BJ (cell line): ENCODE measurements around the gene FGFR3. TPM values are rescaled to one million over a fixed set of nuclear protein-coding genes. Genes with fewer than 3 reads are reported as not detected.

ENCODE experiments used
- CTCF ChIA-PET: fragments of 350-600 bp; formaldehyde crosslinking; extraction: SDS; loops from one replicate; lab custom pipeline; 2021; ENCODE audit warnings: antibody characterized with exemption, inconsistent platforms; lab: Yijun Ruan, JAX
- POLR2A ChIA-PET: fragments of 300-600 bp; sonication (Branson Sonifier 250); formaldehyde crosslinking; extraction: SDS; loops from one replicate; lab custom pipeline; 2021; ENCODE audit warnings: antibody characterized with exemption; lab: Charles Lee
- DNase-seq: peaks from one replicate; pipeline ENCODE4 v3.0.0-alpha.2; 2011; ENCODE audit warnings: low read depth
- H3K27me3 ChIP-seq: 2 replicates; pipeline ENCODE4 v1.6.0; 2011; ENCODE audit warnings: low read length; ENCODE audit not compliant: control insufficient read depth, insufficient read depth
- H3K36me3 ChIP-seq: 2 replicates; pipeline ENCODE4 v1.5.1; 2011; ENCODE audit warnings: low read length; ENCODE audit not compliant: control insufficient read depth, insufficient read depth
- H3K4me3 ChIP-seq: 2 replicates; pipeline ENCODE4 v1.5.1; 2011; ENCODE audit warnings: low read depth, mild to moderate bottlenecking, control low read depth, low read length
- CTCF ChIP-seq: IDR thresholded peaks from 2 replicates; pipeline ENCODE4 v1.5.1; 2011; ENCODE audit warnings: low read depth, mild to moderate bottlenecking, control low read depth, inconsistent platforms, low read length, moderate library complexity; ENCODE audit not compliant: insufficient read depth
- polyA plus RNA-seq: library from polyadenylated mRNA; depleted of rRNA; stranded (reverse); fragments of >200 nt; gene quantifications from 2 replicates; pipeline ENCODE4 v1.2.3, GENCODE V29; 2011

The FGFR3 gene
- polyA plus RNA-seq, 1 experiment: 1.0 TPM

- Histone ChIP-seq H3K4me3 (no peak overlapping the region), H3K36me3 (no peaks in the 10 kb centered on the region), H3K27me3 (no peaks in the 10 kb centered on the region)
- TF ChIP-seq CTCF: no peak
- CTCF ChIA-PET: interaction anchor here (0.7 to 1.6 kb wide), 2 partner anchors 11 to 48 kb away, joined by 3 to 4 read pairs; no protein-coding TSS in a partner anchor
- DNase-seq: no peak
- POLR2A ChIA-PET: no interaction called here
Measured at GRCh38 chr4:1762264-1763010, 30.7 kb upstream of the FGFR3 start.

GRCh38 chr4:1763070-1763549 is 30.0 kb upstream of the FGFR3 start:
- Histone ChIP-seq H3K4me3 (no peak overlapping the region; the same call in 1 of the 2 replicates), H3K36me3 (no peaks in the 10 kb centered on the region), H3K27me3 (no peaks in the 10 kb centered on the region; the same call in 1 of the 2 replicates)
- TF ChIP-seq CTCF: no peak
- ChIA-PET CTCF (interaction anchor here (0.7 to 1.6 kb wide), 3 partner anchors 11 to 47 kb away, joined by 3 to 4 read pairs (median 3); no protein-coding TSS in a partner anchor), POLR2A (no interaction called here)
- DNase-seq: no peak

- Histone ChIP-seq H3K36me3 (no peaks in the 10 kb centered on the region), H3K4me3 (peak overlapping the region; percentile 9; the same call in 1 of the 2 replicates), H3K27me3 (no peaks in the 10 kb centered on the region; the same call in 1 of the 2 replicates)
- CTCF ChIA-PET: interaction anchor here (0.7 to 1.7 kb wide), 7 partner anchors 12 to 136 kb away, joined by 3 to 10 read pairs (median 3); no protein-coding TSS in a partner anchor
- DNase-seq: no peak
- POLR2A ChIA-PET: no interaction called here
- no peak for TF ChIP-seq CTCF
Measured at GRCh38 chr4:1763550-1764080, 29.5 kb upstream of the FGFR3 start.

GRCh38 chr4:1764670-1765069 is 28.4 kb upstream of the FGFR3 start:
- Histone ChIP-seq H3K36me3 (no peaks in the 10 kb centered on the region), H3K4me3 (no peak overlapping the region), H3K27me3 (no peaks in the 10 kb centered on the region; the same call in 1 of the 2 replicates)
- POLR2A ChIA-PET: no interaction called here
- no peak for TF ChIP-seq CTCF
- CTCF ChIA-PET: interaction anchor here (1.1 to 1.7 kb wide), 3 partner anchors 19 to 135 kb away, joined by 3 to 10 read pairs (median 5); no protein-coding TSS in a partner anchor
- no peak for DNase-seq

- CTCF ChIA-PET: interaction anchor here (1.7 kb wide), 1 partner anchor 134 kb away, joined by 10 read pairs; no protein-coding TSS in a partner anchor
- POLR2A ChIA-PET: no interaction called here
- H3K36me3 ChIP-seq: no peaks in the 10 kb centered on the region
- no peak for TF ChIP-seq CTCF
- no peaks in the 10 kb centered on the region; the same call in 1 of the 2 replicates for H3K27me3 ChIP-seq
- H3K4me3 ChIP-seq: no peak overlapping the region
- DNase-seq: no peak
Measured at GRCh38 chr4:1765409-1766072, 27.6 kb upstream of the FGFR3 start.
